ENCODE measurements around the gene TMCC1.
"Not testable (repeated sequence)": the region's sequence is repeated elsewhere in the genome, so short reads cannot be mapped to it uniquely, and the experiment has no call there.

TMCC1 gene

GRCh38 chr3:129611446-129611800 lies 282.1 kb downstream of the TMCC1 start:
- no peak for DNase-seq (ENCODE audit: low read depth, low spot score)

GRCh38 chr3:129610794-129611445 lies 282.6 kb downstream of the TMCC1 start:
- not testable (repeated sequence) for DNase-seq (ENCODE audit: low read depth, low spot score)

- no peak for DNase-seq (ENCODE audit: low read depth, low spot score)
These were observed 283.2 kb downstream of the TMCC1 start for GRCh38 chr3:129610276-129610675.

GRCh38 chr3:129609591-129610182 lies 283.8 kb downstream of the TMCC1 start:
- no peak for DNase-seq (ENCODE audit: low read depth, low spot score)

GRCh38 chr3:129608936-129609590 lies 284.4 kb downstream of the TMCC1 start:
- DNase-seq (ENCODE audit: low read depth, low spot score), result no peak

GRCh38 chr3:129608087-129608935 lies 285.2 kb downstream of the TMCC1 start:
- DNase-seq (ENCODE audit: low read depth, low spot score), result no peak

GRCh38 chr3:129607391-129608068 lies 286.0 kb downstream of the TMCC1 start:
- DNase-seq (ENCODE audit: low read depth, low spot score), result no peak

GRCh38 chr3:129606636-129607390 lies 286.7 kb downstream of the TMCC1 start, which contains the start of gene PLXND1:
Gene PLXND1 (minus strand): TSS chr3:129606676. CDS start chr3:129606639, 37 bp downstream.
- no peak for DNase-seq (ENCODE audit: low read depth, low spot score)

- no peak for DNase-seq (ENCODE audit: low read depth, low spot score)
These were observed 287.4 kb downstream of the TMCC1 start for GRCh38 chr3:129605922-129606635.

- no peak for DNase-seq (ENCODE audit: low read depth, low spot score)
These were observed 288.1 kb downstream of the TMCC1 start for GRCh38 chr3:129605203-129605921.

- DNase-seq (ENCODE audit: low read depth, low spot score), result no peak
These were observed 288.7 kb downstream of the TMCC1 start for GRCh38 chr3:129604767-129605166.

GRCh38 chr3:129603991-129604749 lies 289.3 kb downstream of the TMCC1 start:
- DNase-seq (ENCODE audit: low read depth, low spot score), result no peak

GRCh38 chr3:129603561-129603942 lies 290.0 kb downstream of the TMCC1 start:
- no peak for DNase-seq (ENCODE audit: low read depth, low spot score)

GRCh38 chr3:129602730-129603560 lies 290.6 kb downstream of the TMCC1 start:
- DNase-seq (ENCODE audit: low read depth, low spot score), result peak; percentile 91

- DNase-seq (ENCODE audit: low read depth, low spot score), result no peak
These were observed 291.2 kb downstream of the TMCC1 start for GRCh38 chr3:129602309-129602708.

- no peak for DNase-seq (ENCODE audit: low read depth, low spot score)
These were observed 291.8 kb downstream of the TMCC1 start for GRCh38 chr3:129601713-129602112.

- no peak for DNase-seq (ENCODE audit: low read depth, low spot score)
These were observed 293.2 kb downstream of the TMCC1 start for GRCh38 chr3:129600348-129600747.

GRCh38 chr3:129599607-129600006 lies 293.9 kb downstream of the TMCC1 start:
- no peak for DNase-seq (ENCODE audit: low read depth, low spot score)
